Astrocyte of the cerebellum (primary cell): ENCODE data around the gene EGFL8.

Experiments
- DNase-seq: peaks from one replicate; pipeline ENCODE4 v3.0.0-alpha.2; 2011; ENCODE audit warnings: low read depth
- H3K4me3 ChIP-seq: 2 replicates; pipeline ENCODE4 v1.5.1; 2011; ENCODE audit warnings: mild to moderate bottlenecking, low read depth, low read length, moderate library complexity
- in situ Hi-C: cut with HindIII; loops from 2 replicates; pipeline ENCODE4 v1.10.0; 2017; ENCODE audit warnings: low sequenced_read_pairs
- TF ChIP-seq, protein P1 (sequence below): IDR thresholded peaks from 2 replicates; pipeline ENCODE4 v1.5.1; 2012; ENCODE audit warnings: low read length, low read depth, moderate library complexity, mild to moderate bottlenecking; ENCODE audit errors: missing control alignments

Gene EGFL8

DNA sequence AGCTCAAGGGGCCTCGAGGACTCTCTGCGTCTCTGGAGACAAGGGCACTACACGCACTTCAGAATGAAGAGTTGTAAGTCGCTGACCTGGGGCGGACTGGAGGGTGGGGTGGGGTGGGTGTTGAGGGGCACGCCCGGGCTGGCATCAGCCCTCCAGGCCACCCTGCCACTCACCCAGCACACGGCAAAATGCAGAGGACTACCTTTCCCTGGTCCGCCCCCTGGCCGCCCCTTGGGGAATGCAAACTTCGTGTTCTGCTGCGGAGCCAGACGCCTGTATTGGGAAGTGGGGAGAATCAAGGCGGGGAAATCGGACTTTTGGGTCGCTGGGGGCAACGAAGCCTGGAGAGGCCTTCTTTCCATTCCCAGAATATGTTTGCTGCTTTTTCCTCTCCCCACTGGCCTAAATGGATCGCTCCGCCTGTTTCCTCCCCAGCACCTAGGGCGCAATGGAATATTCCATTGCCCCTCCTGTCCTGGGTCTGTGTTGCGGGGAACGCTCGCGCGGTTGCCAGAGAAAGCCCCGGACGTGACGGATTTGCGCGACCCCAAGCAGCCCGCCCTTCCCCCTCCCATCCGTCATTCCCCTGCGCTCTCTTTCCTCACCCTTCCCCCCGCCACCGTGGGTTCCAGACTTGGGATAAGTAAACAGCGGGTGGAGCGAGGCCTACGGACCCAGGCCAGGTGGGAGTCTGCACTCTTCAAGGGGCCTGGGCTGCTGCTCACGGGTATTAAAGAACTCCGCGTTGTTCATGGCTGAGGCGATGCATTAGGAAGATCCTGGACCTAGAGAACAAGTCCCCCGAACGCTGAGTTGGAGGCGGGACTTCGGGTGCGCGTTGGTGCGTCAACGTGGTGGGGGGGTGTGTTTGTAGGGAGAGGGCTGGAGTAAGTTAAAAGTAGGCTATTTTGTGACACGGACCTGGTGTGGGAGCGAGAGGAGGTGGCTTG, 10.6 kb upstream of the EGFL8 start, which contains the start of gene PPT2:
PPT2 (plus strand) TSS at position 578 of the 950 bp plus-strand sequence. CDS start 454 bp downstream, outside the sequence.
- TF ChIP-seq, protein P1, sequence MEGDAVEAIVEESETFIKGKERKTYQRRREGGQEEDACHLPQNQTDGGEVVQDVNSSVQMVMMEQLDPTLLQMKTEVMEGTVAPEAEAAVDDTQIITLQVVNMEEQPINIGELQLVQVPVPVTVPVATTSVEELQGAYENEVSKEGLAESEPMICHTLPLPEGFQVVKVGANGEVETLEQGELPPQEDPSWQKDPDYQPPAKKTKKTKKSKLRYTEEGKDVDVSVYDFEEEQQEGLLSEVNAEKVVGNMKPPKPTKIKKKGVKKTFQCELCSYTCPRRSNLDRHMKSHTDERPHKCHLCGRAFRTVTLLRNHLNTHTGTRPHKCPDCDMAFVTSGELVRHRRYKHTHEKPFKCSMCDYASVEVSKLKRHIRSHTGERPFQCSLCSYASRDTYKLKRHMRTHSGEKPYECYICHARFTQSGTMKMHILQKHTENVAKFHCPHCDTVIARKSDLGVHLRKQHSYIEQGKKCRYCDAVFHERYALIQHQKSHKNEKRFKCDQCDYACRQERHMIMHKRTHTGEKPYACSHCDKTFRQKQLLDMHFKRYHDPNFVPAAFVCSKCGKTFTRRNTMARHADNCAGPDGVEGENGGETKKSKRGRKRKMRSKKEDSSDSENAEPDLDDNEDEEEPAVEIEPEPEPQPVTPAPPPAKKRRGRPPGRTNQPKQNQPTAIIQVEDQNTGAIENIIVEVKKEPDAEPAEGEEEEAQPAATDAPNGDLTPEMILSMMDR: peak; percentile 41
- peak; percentile 84 for DNase-seq
- H3K4me3 ChIP-seq: peak within 1 kb of the TSS; percentile 94
- in situ Hi-C loops: no loop called here

DNA sequence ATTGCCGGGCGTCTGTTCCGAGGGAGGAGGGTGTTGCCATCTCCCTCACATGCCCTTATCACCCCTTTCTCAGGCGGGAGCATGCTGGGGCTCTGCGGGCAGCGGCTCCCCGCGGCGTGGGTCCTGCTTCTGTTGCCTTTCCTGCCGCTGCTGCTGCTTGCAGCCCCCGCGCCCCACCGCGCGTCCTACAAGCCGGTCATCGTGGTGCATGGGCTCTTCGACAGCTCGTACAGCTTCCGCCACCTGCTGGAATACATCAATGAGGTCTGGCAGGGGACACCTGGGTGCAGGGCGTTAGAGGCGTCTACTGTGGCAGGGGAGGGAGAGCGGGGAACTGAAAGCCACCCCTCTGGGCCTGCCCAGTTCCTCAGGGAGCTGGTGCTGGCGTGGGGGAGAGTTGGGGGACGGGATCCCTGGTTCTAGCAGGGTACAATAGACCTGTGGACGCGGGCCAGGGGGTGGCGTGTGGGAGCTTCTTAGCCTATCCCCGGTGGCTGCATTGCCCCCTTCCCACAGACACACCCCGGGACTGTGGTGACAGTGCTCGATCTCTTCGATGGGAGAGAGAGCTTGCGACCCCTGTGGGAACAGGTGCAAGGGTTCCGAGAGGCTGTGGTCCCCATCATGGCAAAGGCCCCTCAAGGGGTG, 9.8 kb upstream of the EGFL8 start:
- H3K4me3 ChIP-seq: peak overlapping the region; percentile 94
- TF ChIP-seq, protein P1: peak; percentile 58
- peak; percentile 33 for DNase-seq
- in situ Hi-C loops: no loop called here

DNA sequence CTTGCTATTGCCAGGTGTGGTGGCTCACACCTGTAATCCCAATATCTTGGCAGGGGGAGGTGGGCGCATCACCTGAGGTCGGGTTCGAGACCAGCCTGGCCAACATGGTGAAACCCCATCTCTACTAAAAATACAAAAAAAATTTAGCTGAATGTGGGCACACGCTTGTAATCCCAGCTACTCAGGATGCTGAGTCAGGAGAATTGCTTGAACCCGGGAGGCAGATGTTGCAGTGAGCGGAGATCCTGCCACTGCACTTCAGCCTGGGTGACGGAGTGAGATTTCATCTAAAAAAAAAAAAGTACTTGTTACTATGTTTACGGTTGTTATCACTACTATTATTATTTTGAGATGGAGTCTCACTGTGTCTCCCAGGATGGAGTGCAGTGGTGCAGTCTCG, 7.5 kb upstream of the EGFL8 start:
- in situ Hi-C loops: no loop called here
- no peak overlapping the region for H3K4me3 ChIP-seq
- TF ChIP-seq, protein P1: no peak
- no peak for DNase-seq

DNA sequence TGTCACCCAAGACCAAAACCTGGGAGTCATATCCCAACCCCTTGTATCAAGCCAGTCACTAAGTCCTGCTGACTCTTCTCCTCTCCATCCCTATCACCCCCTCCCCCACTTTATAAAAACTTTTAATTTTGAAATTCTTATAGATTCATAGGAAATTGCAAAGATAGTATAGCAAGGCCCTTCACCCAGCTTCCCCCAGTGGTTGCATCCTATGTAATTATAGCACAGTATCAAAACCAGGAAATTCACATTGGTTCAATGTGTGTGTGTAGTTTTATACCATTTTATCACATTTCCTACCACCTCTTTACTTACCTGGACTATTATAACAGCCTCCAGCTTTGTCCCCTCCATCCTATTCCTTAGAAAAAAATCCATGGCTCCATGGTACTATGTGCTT, 6.3 kb upstream of the EGFL8 start:
- DNase-seq: no peak
- TF ChIP-seq, protein P1: no peak
- no peak overlapping the region for H3K4me3 ChIP-seq
- in situ Hi-C loops: no loop called here

DNA sequence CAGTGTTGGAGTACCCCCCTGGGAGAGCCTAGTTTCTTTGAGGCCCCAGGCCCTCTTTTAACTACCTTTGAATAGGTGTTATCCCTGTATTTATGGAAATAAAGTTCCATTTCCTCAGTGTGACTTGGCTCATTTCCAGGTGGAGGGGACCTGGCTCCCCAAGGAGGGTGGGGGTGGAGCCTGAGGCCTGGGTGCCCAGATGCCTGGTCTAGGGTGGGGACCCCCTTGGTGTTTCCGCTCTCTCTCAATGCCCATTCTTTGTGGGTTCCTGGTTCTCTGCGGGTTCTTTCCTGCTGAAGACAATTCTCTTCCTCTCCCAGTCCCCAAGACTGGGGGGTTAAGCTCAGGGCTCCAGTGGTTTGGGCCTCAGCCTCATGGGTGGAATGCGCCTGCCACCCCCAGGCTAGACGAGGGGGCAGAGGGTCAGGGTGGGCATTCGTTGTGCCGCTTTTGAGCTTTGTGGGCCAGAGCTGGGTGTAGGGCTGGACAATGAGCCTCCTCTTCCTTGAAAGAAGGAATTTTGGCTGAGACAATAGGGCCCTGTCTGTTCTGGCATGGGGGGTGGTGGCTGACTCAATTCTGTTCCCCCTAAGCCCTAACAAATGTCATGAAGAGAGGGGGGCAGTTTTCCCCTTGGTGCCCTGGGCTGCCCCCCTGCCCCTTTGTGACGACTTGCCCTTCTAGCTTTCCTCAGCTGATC, 686 bp upstream of the EGFL8 start:
- TF ChIP-seq, protein P1: no peak
- no peak overlapping the region for H3K4me3 ChIP-seq
- in situ Hi-C loops: no loop called here
- DNase-seq: no peak

DNA sequence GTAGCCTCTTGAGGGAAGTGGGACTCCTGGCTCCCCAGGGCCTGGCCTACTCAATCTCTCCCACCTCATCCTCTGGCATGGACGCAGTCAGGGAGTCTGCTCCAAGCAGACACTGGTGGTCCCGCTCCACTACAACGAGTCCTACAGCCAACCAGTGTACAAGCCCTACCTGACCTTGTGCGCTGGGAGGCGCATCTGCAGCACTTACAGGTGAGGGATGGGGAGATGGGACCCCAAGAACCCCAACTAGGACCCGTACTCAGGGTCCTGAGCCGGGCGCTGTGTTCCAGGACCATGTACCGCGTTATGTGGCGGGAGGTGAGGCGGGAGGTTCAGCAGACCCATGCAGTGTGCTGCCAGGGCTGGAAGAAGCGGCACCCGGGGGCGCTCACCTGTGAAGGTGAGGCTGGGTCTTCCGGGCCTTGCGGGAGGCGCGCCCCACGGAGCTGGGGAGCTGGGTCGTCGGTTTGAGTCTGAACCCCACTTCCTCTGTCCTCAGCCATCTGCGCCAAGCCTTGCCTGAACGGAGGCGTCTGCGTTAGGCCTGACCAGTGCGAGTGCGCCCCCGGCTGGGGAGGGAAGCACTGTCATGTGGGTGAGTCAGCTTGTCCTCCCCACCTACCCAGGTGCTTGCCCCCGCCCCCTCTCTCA, 2.1 kb downstream of the EGFL8 start:
- no peak overlapping the region for H3K4me3 ChIP-seq
- TF ChIP-seq, protein P1: no peak
- in situ Hi-C loops: no loop called here
- DNase-seq: no peak
